HepG2 (cell line): ENCODE results near the gene TMUB1. TPM values are rescaled to one million over a fixed set of nuclear protein-coding genes. Genes with fewer than 3 reads are reported as not detected.

Source experiments
- ATRX ChIP-seq: sonication (generic); formaldehyde crosslinking; IDR thresholded peaks from 2 replicates; pipeline ENCODE4 v1.4.0; 2020; ENCODE audit warnings: missing genetic modification reagents, borderline replicate concordance
- CAMTA2 ChIP-seq: sonication (generic); formaldehyde crosslinking; IDR thresholded peaks from 2 replicates; pipeline ENCODE4 v1.4.0; 2020; ENCODE audit warnings: mild to moderate bottlenecking, missing genetic modification reagents, borderline replicate concordance
- CEBPB ChIP-seq: IDR thresholded peaks from 2 replicates; pipeline ENCODE4 v1.6.1; 2011; ENCODE audit warnings: low read depth, low read length, improper control_type of control experiment, borderline replicate concordance
- HNRNPK ChIP-seq: fragments of 200-400 bp; formaldehyde crosslinking; IDR thresholded peaks from 2 replicates; pipeline ENCODE4 v1.6.1; 2018; ENCODE audit warnings: low read length, low read depth, moderate library complexity, mild to moderate bottlenecking; ENCODE audit not compliant: poor library complexity, severe bottlenecking
- KAT8 ChIP-seq: IDR thresholded peaks from 2 replicates; pipeline ENCODE4 v1.6.1; 2016; ENCODE audit warnings: missing genetic modification reagents, missing compliant biosample characterization
- KLF12 ChIP-seq: sonication (generic); formaldehyde crosslinking; IDR thresholded peaks from 2 replicates; pipeline ENCODE4 v1.4.0; 2020; ENCODE audit warnings: missing genetic modification reagents, borderline replicate concordance
- NFE2L1 ChIP-seq: sonication (generic); formaldehyde crosslinking; IDR thresholded peaks from 2 replicates; pipeline ENCODE4 v1.4.0; 2020; ENCODE audit warnings: missing genetic modification reagents, mild to moderate bottlenecking, borderline replicate concordance
- POLR2G ChIP-seq: fragments of 200-400 bp; formaldehyde crosslinking; IDR thresholded peaks from 2 replicates; pipeline ENCODE4 v1.6.1; 2018; ENCODE audit warnings: mild to moderate bottlenecking, low read depth, low read length, moderate library complexity
- RBFOX2 ChIP-seq: fragments of 200-400 bp; formaldehyde crosslinking; IDR thresholded peaks from 2 replicates; pipeline ENCODE4 v1.6.1; 2017; ENCODE audit warnings: low read depth, mild to moderate bottlenecking, low read length
- SKI ChIP-seq: fragments of 450-650 bp; IDR thresholded peaks from one replicate; pipeline ENCODE4 v1.6.1; 2018; ENCODE audit warnings: mild to moderate bottlenecking; ENCODE audit not compliant: partially characterized antibody
- SMYD3 ChIP-seq: sonication (generic); formaldehyde crosslinking; IDR thresholded peaks from 2 replicates; pipeline ENCODE4 v1.8.1; 2023; ENCODE audit warnings: mild to moderate bottlenecking, missing genetic modification reagents
- SRY ChIP-seq: sonication (generic); formaldehyde crosslinking; IDR thresholded peaks from 2 replicates; pipeline ENCODE4 v1.8.0; 2022; ENCODE audit warnings: mild to moderate bottlenecking, missing genetic modification reagents
- ZC3H13 ChIP-seq: sonication (generic); formaldehyde crosslinking; IDR thresholded peaks from 2 replicates; pipeline ENCODE4 v1.8.1; 2023; ENCODE audit warnings: mild to moderate bottlenecking, missing genetic modification reagents, moderate library complexity
- ZNF441 ChIP-seq: sonication (generic); formaldehyde crosslinking; IDR thresholded peaks from 2 replicates; pipeline ENCODE4 v1.7.0; 2021; ENCODE audit warnings: missing genetic modification reagents, borderline replicate concordance
- ZNF468 ChIP-seq: sonication (generic); formaldehyde crosslinking; IDR thresholded peaks from 2 replicates; pipeline ENCODE4 v1.8.0; 2022; ENCODE audit warnings: mild to moderate bottlenecking, moderate library complexity, missing genetic modification reagents
- ZNF543 ChIP-seq: sonication (generic); formaldehyde crosslinking; IDR thresholded peaks from 2 replicates; pipeline ENCODE4 v1.4.0; 2020; ENCODE audit warnings: mild to moderate bottlenecking, missing genetic modification reagents
- ZNF678 ChIP-seq: sonication (generic); formaldehyde crosslinking; IDR thresholded peaks from 2 replicates; pipeline ENCODE4 v1.4.0; 2020; ENCODE audit warnings: mild to moderate bottlenecking, missing genetic modification reagents
- ZSCAN31 ChIP-seq: sonication (generic); formaldehyde crosslinking; IDR thresholded peaks from 2 replicates; pipeline ENCODE4 v1.5.0; 2020; ENCODE audit warnings: low read depth, mild to moderate bottlenecking, missing genetic modification reagents
- polyA plus RNA-seq, 8 experiments: library from polyadenylated mRNA; depleted of rRNA in 3 of 8; stranded (reverse) in 7 of 8; unstranded in 1 of 8; fragments of >200 nt; fragmentation: Illumina TruSeq in 4 of 8; extraction: Trizol in 4 of 8; gene quantifications; 2 replicates each; pipeline versions ENCODE4 v1.2.1 to v1.2.3, GENCODE V29; 2011 to 2016; ENCODE audit warnings: low read depth in 4 of 8, missing spikeins in 1 of 8, mixed read lengths in 1 of 8; ENCODE audit not compliant: insufficient read depth in 1 of 8
- total RNA-seq, 5 experiments: library from RNA; depleted of rRNA; stranded (reverse); fragments of >200 nt; fragmentation: Illumina TruSeq; extraction: Trizol; gene quantifications; 2 replicates each; pipeline ENCODE4 v1.2.3, GENCODE V29; 2016; ENCODE audit warnings: low read depth in 1 of 5
- TF ChIP-seq, protein P1 (sequence below): sonication (generic); formaldehyde crosslinking; IDR thresholded peaks from 2 replicates; pipeline ENCODE4; 2020; ENCODE audit warnings: missing genetic modification reagents, mild to moderate bottlenecking, borderline replicate concordance
- TF ChIP-seq, protein P2 (sequence below): sonication (generic); formaldehyde crosslinking; IDR thresholded peaks from 2 replicates; pipeline ENCODE4 v1.4.0; 2020; ENCODE audit warnings: low read depth, mild to moderate bottlenecking, missing genetic modification reagents
- TF ChIP-seq, protein P3 (sequence below): IDR thresholded peaks from 2 replicates; pipeline ENCODE4 v1.6.1; 2012; ENCODE audit warnings: low read length, improper control_type of control experiment
- TF ChIP-seq, protein P4 (sequence below): sonication (generic); formaldehyde crosslinking; IDR thresholded peaks from 2 replicates; pipeline ENCODE4 v1.4.0; 2020; ENCODE audit warnings: mild to moderate bottlenecking, low read depth, missing genetic modification reagents

TMUB1 gene
- total and polyA plus RNA-seq, 2 of the 13 experiments (the other 11 are each of a cell fraction or from before 2014, with no cell fraction given) = 44.8 to 51.6 TPM

DNA sequence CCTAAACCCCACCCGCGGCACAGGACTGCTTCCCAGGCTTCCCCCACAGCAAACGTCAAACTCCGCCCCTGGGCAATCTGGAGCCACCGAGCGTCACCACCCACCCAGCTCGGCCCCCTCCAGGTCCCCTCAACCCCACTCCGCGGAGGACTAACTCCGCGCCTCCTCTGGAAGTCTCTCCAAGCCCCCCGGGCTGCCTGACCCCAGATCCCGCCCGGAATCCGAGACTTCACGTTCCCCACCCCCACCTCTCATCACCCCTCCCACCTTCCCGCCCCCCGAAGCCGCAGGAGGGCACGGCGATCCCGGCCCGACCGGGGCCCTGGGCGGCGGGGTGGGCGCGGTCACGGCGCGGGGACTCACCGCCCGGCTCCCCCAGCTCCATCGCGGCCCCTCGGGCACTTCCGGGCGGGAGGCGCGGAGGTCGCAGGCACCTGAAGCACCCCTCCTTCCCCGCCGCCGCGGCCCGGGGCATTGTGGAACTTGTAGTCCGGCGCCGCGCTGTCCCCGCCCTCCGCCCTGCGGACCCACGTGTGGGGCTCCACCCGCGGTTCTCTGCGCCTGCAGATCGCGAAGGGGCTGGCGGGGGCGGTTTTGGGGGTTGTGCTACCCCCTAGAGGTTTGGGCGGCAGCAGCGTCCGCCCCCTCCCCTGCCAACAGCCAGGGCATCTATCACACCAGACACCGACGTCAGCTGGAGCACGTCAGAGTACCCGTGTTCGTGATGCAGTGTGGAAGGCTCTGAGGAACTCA lies at the start of gene TMUB1 (continued):
- TF ChIP-seq ZNF678 (CRISPR knock-in tag) (no peak), SRY (CRISPR knock-in tag) (no peak), ZNF468 (CRISPR knock-in tag) (no peak), ZC3H13 (CRISPR knock-in tag) (no peak), ATRX (no peak), ZNF543 (no peak), ZNF441 (no peak), HNRNPK (peak; percentile 16), POLR2G (peak; percentile 48; the same call in 1 of the 2 replicates), ZSCAN31 (0 out of 2 replicates have a peak, but pooled peaks have one; percentile 29), CAMTA2 (no peak; the same call in 1 of the 2 replicates), RBFOX2 (peak; percentile 65), KAT8 (CRISPR knock-in tag) (no peak), SKI (no peak), SMYD3 (no peak), KLF12 (no peak), NFE2L1 (CRISPR knock-in tag) (no peak), CEBPB (no peak)
- TF ChIP-seq, protein P1, sequence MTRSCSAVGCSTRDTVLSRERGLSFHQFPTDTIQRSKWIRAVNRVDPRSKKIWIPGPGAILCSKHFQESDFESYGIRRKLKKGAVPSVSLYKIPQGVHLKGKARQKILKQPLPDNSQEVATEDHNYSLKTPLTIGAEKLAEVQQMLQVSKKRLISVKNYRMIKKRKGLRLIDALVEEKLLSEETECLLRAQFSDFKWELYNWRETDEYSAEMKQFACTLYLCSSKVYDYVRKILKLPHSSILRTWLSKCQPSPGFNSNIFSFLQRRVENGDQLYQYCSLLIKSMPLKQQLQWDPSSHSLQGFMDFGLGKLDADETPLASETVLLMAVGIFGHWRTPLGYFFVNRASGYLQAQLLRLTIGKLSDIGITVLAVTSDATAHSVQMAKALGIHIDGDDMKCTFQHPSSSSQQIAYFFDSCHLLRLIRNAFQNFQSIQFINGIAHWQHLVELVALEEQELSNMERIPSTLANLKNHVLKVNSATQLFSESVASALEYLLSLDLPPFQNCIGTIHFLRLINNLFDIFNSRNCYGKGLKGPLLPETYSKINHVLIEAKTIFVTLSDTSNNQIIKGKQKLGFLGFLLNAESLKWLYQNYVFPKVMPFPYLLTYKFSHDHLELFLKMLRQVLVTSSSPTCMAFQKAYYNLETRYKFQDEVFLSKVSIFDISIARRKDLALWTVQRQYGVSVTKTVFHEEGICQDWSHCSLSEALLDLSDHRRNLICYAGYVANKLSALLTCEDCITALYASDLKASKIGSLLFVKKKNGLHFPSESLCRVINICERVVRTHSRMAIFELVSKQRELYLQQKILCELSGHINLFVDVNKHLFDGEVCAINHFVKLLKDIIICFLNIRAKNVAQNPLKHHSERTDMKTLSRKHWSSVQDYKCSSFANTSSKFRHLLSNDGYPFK = no peak
- TF ChIP-seq, protein P2, sequence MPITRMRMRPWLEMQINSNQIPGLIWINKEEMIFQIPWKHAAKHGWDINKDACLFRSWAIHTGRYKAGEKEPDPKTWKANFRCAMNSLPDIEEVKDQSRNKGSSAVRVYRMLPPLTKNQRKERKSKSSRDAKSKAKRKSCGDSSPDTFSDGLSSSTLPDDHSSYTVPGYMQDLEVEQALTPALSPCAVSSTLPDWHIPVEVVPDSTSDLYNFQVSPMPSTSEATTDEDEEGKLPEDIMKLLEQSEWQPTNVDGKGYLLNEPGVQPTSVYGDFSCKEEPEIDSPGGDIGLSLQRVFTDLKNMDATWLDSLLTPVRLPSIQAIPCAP (CRISPR knock-in tag) = no peak
- TF ChIP-seq, protein P3, sequence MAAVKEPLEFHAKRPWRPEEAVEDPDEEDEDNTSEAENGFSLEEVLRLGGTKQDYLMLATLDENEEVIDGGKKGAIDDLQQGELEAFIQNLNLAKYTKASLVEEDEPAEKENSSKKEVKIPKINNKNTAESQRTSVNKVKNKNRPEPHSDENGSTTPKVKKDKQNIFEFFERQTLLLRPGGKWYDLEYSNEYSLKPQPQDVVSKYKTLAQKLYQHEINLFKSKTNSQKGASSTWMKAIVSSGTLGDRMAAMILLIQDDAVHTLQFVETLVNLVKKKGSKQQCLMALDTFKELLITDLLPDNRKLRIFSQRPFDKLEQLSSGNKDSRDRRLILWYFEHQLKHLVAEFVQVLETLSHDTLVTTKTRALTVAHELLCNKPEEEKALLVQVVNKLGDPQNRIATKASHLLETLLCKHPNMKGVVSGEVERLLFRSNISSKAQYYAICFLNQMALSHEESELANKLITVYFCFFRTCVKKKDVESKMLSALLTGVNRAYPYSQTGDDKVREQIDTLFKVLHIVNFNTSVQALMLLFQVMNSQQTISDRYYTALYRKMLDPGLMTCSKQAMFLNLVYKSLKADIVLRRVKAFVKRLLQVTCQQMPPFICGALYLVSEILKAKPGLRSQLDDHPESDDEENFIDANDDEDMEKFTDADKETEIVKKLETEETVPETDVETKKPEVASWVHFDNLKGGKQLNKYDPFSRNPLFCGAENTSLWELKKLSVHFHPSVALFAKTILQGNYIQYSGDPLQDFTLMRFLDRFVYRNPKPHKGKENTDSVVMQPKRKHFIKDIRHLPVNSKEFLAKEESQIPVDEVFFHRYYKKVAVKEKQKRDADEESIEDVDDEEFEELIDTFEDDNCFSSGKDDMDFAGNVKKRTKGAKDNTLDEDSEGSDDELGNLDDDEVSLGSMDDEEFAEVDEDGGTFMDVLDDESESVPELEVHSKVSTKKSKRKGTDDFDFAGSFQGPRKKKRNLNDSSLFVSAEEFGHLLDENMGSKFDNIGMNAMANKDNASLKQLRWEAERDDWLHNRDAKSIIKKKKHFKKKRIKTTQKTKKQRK = no peak
- TF ChIP-seq, protein P4, sequence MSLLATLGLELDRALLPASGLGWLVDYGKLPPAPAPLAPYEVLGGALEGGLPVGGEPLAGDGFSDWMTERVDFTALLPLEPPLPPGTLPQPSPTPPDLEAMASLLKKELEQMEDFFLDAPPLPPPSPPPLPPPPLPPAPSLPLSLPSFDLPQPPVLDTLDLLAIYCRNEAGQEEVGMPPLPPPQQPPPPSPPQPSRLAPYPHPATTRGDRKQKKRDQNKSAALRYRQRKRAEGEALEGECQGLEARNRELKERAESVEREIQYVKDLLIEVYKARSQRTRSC (CRISPR knock-in tag) = no peak
